LoVo (cell line): ENCODE data around the gene UBC.
A peak's percentile ranks its signal among the peaks of the same experiment; 100 is the strongest.
"Not testable (repeated sequence)": the region's sequence is repeated elsewhere in the genome, so short reads cannot be mapped to it uniquely, and the experiment has no call there.

Experiments used
- DNase-seq: peaks from one replicate; pipeline ENCODE4 v3.0.0-alpha.2; 2016; ENCODE audit warnings: low spot score

Gene UBC

GRCh38 chr12:124915239-124916236, 1.1 kb upstream of the UBC start:
- DNase-seq = peak; percentile 67

- DNase-seq = peak; percentile 85
Measured at GRCh38 chr12:124913474-124914391, 717 bp downstream of the UBC start.

GRCh38 chr12:124912529-124913287, 1.7 kb downstream of the UBC start:
- not testable (repeated sequence) for DNase-seq

GRCh38 chr12:124911521-124911920, 2.9 kb downstream of the UBC start:
- DNase-seq = not testable (repeated sequence)

- DNase-seq = peak; percentile 76
Measured at GRCh38 chr12:124910561-124911478, 3.6 kb downstream of the UBC start.

GRCh38 chr12:124909831-124910560, 4.5 kb downstream of the UBC start:
- peak; percentile 56 for DNase-seq

GRCh38 chr12:124906606-124907261, 7.7 kb downstream of the UBC start:
- peak; percentile 96 for DNase-seq

GRCh38 chr12:124904306-124905098, 9.9 kb downstream of the UBC start:
- DNase-seq = peak; percentile 94

GRCh38 chr12:124902916-124903315, 11.5 kb downstream of the UBC start:
- DNase-seq = no peak

- no peak for DNase-seq
Measured at GRCh38 chr12:124901003-124901402, 13.4 kb downstream of the UBC start.

- DNase-seq = not testable (repeated sequence)
Measured at GRCh38 chr12:124900345-124900795, 14.1 kb downstream of the UBC start.

GRCh38 chr12:124898923-124899294, 15.5 kb downstream of the UBC start:
- DNase-seq = no peak

- DNase-seq = peak; percentile 82
Measured at GRCh38 chr12:124898200-124898922, 16.1 kb downstream of the UBC start.

- no peak for DNase-seq
Measured at GRCh38 chr12:124896461-124896860, 18.0 kb downstream of the UBC start.

- no peak for DNase-seq
Measured at GRCh38 chr12:124893792-124894516, 20.5 kb downstream of the UBC start.

- no peak for DNase-seq
Measured at GRCh38 chr12:124888260-124888659, 26.2 kb downstream of the UBC start.

- DNase-seq = not testable (repeated sequence)
Measured at GRCh38 chr12:124887766-124888165, 26.7 kb downstream of the UBC start.
